Duodenal mucosa (tissue), 2 donors: Measurements from ENCODE around the gene SHISAL2A.
A peak's percentile ranks its signal among the peaks of the same experiment; 100 is the strongest.

Experiments used
- H3K27ac ChIP-seq: one replicate; pipeline ENCODE4 v1.7.0; 2013; ENCODE audit warnings: low read depth, low read length
- H3K27me3 ChIP-seq, 2 donors: one replicate each; pipeline ENCODE4 v1.7.0; 2013; ENCODE audit warnings: low read length in 2 of 2, control low read depth in 1 of 2; ENCODE audit not compliant: insufficient read depth in 2 of 2, control insufficient read depth in 1 of 2
- H3K36me3 ChIP-seq, 2 donors: one replicate each; pipeline ENCODE4 v1.7.0; 2013; ENCODE audit warnings: low read length in 2 of 2, control low read depth in 1 of 2; ENCODE audit not compliant: insufficient read depth in 2 of 2, control insufficient read depth in 1 of 2
- H3K4me1 ChIP-seq, 2 donors: one replicate each; pipeline ENCODE4 v1.7.0; 2013; ENCODE audit warnings: low read length in 2 of 2, control low read depth in 1 of 2; ENCODE audit not compliant: insufficient read depth in 2 of 2, control insufficient read depth in 1 of 2
- H3K4me3 ChIP-seq, 2 donors: one replicate each; pipeline ENCODE4 v1.7.0; 2013; ENCODE audit warnings: low read length in 2 of 2, low read depth in 1 of 2
- H3K9ac ChIP-seq, 2 donors: one replicate each; pipeline ENCODE4 v1.7.0; 2013; ENCODE audit warnings: low read length in 2 of 2, low read depth in 1 of 2
- H3K9me3 ChIP-seq, 2 donors: one replicate each; pipeline ENCODE4 v1.7.0; 2013; ENCODE audit warnings: low read length in 2 of 2, control low read depth in 1 of 2; ENCODE audit not compliant: control insufficient read depth in 1 of 2

SHISAL2A gene

GRCh38 chr1:52599236-52599635, 33.7 kb upstream of the SHISAL2A start:
- Histone ChIP-seq H3K9ac (no peak overlapping the region), H3K9me3 (no peaks in the 10 kb centered on the region), H3K4me3 (no peak overlapping the region), H3K27me3 (no peaks in the 10 kb centered on the region), H3K27ac (no peak overlapping the region), H3K36me3 (no peaks in the 10 kb centered on the region), H3K4me1 (peaks cover 0 to 23% of the 10 kb centered on the region in 2 donors)

GRCh38 chr1:52600533-52601179, 32.3 kb upstream of the SHISAL2A start:
- Histone ChIP-seq H3K27ac (no peak overlapping the region), H3K4me1 (peaks cover 0 to 24% of the 10 kb centered on the region in 2 donors), H3K27me3 (no peaks in the 10 kb centered on the region), H3K36me3 (no peaks in the 10 kb centered on the region), H3K4me3 (no peak overlapping the region), H3K9me3 (no peaks in the 10 kb centered on the region), H3K9ac (no peak overlapping the region)

DNA sequence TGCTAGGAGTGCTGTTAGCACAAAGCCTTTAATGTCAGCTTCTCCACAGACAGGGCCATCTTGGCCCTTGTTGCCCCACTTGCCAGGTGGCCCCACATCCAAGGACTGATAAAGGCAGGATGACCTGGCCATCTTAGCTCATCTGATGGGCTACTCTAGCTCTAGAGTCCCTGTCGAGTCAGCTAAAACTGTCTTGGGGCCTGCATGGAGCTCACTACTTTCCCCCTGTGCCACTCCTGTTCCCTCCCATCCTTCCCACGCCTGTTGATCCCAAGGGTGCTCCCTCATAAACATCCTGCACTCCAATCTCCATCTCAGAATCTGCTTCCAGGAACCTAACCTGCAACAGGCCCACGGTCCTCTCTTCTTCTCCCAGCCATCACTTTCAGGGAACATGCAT, 31.4 kb upstream of the SHISAL2A start:
- peak overlapping the region in 1 of 2 donors; percentile 63 for H3K9ac ChIP-seq
- H3K27me3 ChIP-seq = no peaks in the 10 kb centered on the region
- no peaks in the 10 kb centered on the region for H3K9me3 ChIP-seq
- peaks cover 0 to 24% of the 10 kb centered on the region in 2 donors for H3K4me1 ChIP-seq
- peak overlapping the region; percentile 65 to 68 for H3K4me3 ChIP-seq
- H3K27ac ChIP-seq = no peak overlapping the region
- H3K36me3 ChIP-seq = peaks cover 0 to 5% of the 10 kb centered on the region in 2 donors

GRCh38 chr1:52601991-52602855, 30.7 kb upstream of the SHISAL2A start, which contains the start of gene GPX7:
Gene GPX7 (plus strand): TSS chr1:52602371. CDS start chr1:52602410, 39 bp downstream.
- H3K27ac ChIP-seq = no peak within 1 kb of the TSS
- H3K9me3 ChIP-seq = no peaks in the 10 kb centered on the region
- peaks cover 0 to 9% of the 10 kb centered on the region in 2 donors for H3K36me3 ChIP-seq
- peak within 1 kb of the TSS; percentile 50 to 63 for H3K9ac ChIP-seq
- peaks cover 0 to 24% of the 10 kb centered on the region in 2 donors for H3K4me1 ChIP-seq
- H3K4me3 ChIP-seq = peak within 1 kb of the TSS; percentile 65 to 68
- H3K27me3 ChIP-seq = no peaks in the 10 kb centered on the region

DNA sequence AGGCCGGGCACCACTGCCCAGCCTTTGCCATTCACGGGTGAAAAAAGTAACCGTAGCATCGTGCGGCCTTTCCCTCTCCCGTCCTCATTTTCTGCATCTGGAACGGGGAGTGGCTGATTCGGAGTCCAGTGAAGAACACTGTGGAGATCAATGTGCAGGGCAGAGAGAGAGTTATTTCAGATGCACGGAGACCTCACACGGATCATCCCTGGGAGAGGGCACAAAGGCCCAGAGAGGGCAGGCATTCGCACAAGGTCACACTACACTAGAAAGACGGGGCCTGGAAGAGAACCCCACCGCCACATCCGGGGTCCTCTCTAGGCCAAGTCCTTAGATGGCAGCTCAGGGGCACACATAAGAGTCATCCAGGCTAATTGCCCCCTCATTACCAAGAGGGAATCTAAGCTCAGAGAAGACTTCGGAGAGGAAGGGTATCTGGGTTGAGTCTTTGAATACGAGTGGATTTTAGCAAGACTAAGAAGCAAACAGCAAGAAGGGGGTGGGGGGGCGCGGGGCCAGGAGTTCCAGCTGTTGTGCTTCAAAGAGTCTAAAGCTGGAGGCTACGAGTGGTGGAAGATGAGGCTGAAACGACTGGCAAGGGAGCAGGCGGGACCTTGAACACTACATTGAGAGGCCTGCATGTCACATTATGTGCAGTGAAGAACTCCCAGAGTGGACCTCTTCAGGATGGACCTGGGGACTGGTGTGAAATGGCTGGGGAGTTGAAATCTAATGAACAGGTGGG, 29.9 kb upstream of the SHISAL2A start:
- no peaks in the 10 kb centered on the region for H3K9me3 ChIP-seq
- H3K4me3 ChIP-seq = peak overlapping the region; percentile 65 to 68
- H3K27me3 ChIP-seq = no peaks in the 10 kb centered on the region
- peak overlapping the region; percentile 18 to 20 for H3K9ac ChIP-seq
- peaks cover 0 to 13% of the 10 kb centered on the region in 2 donors for H3K36me3 ChIP-seq
- H3K4me1 ChIP-seq = peaks cover 0 to 24% of the 10 kb centered on the region in 2 donors
- H3K27ac ChIP-seq = no peak overlapping the region

DNA sequence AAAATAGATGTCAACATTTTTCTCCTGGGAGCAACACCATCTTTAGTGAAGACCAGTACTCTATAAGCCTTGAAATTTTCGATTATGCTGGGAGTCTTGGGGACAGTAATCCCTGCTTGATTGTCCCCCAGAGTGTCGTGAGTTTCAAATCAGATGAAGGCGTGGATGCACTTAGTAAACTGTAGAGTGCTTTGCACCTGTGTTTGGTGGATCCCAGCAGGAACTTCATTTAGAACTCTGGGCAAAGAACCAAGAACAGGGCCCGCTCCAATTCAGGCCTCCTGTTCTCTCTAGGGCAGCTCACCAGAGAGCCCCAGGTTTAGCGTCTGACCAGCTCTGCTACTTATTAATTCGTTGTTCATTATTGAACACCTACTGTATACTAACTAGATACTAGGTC, 29.3 kb upstream of the SHISAL2A start:
- Histone ChIP-seq H3K9me3 (no peaks in the 10 kb centered on the region), H3K27ac (no peak overlapping the region), H3K27me3 (no peaks in the 10 kb centered on the region), H3K9ac (no peak overlapping the region), H3K4me3 (no peak overlapping the region), H3K4me1 (peaks cover 0 to 24% of the 10 kb centered on the region in 2 donors), H3K36me3 (peaks cover 0 to 14% of the 10 kb centered on the region in 2 donors)

DNA sequence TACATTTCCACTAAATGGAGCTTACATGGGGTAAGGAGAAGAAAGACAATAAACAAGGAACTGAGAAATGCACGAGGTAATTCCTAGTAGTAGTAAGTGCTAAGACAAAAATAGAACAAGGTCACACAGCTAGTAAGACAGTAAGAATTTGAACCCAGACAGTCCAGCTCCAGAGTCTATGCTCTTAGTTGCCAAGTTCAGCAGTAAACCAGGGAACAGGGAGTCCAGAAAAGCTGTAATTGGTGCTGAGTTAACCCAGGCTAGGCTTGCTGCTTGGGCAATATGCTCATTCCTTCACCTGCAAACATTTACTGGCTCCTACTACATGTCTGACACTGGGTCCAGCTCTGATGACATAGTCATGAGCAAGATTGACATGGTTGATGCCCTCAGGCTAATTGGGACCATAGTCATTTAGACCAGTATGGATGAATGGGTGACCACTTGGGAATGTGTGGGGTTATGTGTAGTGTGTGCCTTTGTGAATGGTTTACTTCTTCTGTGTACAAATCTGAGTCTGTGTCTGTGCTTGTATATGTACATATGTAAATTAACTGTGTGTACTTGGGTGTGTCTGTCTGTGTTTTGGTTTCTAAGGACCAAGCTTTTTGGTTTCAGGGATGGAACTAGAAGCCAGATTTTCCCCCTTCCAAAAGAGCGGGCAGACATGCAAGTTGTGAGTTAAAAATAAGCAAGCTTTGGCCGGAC, 28.8 kb upstream of the SHISAL2A start:
- Histone ChIP-seq H3K9me3 (no peaks in the 10 kb centered on the region), H3K27me3 (no peaks in the 10 kb centered on the region), H3K9ac (no peak overlapping the region), H3K36me3 (peaks cover 0 to 14% of the 10 kb centered on the region in 2 donors), H3K4me3 (no peak overlapping the region), H3K4me1 (peaks cover 0 to 24% of the 10 kb centered on the region in 2 donors), H3K27ac (no peak overlapping the region)

DNA sequence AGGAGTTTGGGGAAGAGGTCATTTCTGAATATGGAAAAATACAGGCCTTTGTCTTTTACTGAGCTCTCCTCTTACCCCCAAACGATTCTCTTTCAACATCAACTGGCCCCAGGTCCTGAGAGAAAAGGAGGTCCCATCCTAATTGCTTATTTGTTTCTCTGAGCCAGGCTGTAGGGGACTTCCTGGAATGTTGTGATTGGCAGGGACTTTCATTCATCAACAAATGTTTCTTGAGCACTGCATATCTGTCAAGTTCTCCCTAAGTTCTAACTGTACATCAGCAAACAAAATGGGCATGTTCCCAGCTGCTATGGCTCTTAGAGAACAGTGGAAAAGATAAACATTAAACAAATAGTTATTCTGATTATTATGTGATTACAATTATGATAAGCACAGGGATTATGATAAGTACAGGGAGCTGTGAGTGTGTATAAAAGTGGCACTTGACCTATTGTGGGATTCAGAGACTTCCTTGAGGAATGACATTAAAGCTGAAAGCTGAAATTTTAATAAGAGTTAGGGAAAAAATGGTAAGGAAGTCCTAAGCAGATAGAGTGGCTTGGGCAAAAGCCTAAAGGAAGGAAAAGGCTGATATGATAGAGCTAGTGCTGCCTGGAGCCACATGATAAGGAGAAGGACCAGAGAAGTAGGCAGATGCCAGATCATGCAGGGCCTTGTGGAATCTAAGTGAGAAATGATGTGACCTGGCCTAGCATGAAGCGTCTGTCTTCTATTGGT, 19.2 kb upstream of the SHISAL2A start:
- no peaks in the 10 kb centered on the region for H3K36me3 ChIP-seq
- no peaks in the 10 kb centered on the region for H3K4me1 ChIP-seq
- no peak overlapping the region for H3K9ac ChIP-seq
- H3K27me3 ChIP-seq = no peaks in the 10 kb centered on the region
- no peaks in the 10 kb centered on the region for H3K9me3 ChIP-seq
- no peak overlapping the region for H3K4me3 ChIP-seq
- H3K27ac ChIP-seq = no peak overlapping the region

DNA sequence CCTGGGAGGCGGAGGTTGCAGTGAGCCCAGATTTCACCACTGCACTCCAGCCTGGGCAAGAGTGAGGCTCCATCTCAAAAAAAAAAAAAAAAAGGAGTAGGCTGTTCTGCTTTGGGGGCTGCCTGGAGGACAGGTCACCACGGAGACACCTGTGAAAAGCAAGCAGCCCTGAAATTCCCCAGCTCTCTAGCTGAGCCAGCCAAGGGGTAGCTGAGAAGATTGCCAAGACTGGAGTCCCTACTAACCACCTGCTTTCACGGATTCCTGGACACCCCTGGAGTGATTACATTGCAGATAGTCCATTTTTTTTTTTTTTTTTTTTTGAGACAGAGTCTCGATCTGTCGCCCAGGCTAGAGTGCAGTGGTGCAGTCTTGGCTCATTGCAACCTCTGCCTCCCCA, 18.3 kb upstream of the SHISAL2A start:
- no peaks in the 10 kb centered on the region for H3K9me3 ChIP-seq
- no peaks in the 10 kb centered on the region for H3K27me3 ChIP-seq
- no peaks in the 10 kb centered on the region for H3K4me1 ChIP-seq
- no peak overlapping the region for H3K9ac ChIP-seq
- H3K27ac ChIP-seq = no peak overlapping the region
- no peaks in the 10 kb centered on the region for H3K36me3 ChIP-seq
- H3K4me3 ChIP-seq = no peak overlapping the region
